ENCODE results near the gene SPSB1.

SPSB1 gene

GRCh38 chr1:9302745-9303524 is 10.2 kb downstream of the SPSB1 start:
- DNase-seq, result no peak

GRCh38 chr1:9303916-9304315 is 11.2 kb downstream of the SPSB1 start:
- DNase-seq, result no peak

- no peak for DNase-seq
Measured at GRCh38 chr1:9305216-9305615, 12.5 kb downstream of the SPSB1 start.

GRCh38 chr1:9306006-9306405 is 13.3 kb downstream of the SPSB1 start:
- DNase-seq, result no peak

- DNase-seq, result no peak
Measured at GRCh38 chr1:9307303-9307702, 14.6 kb downstream of the SPSB1 start.

GRCh38 chr1:9308236-9308785 is 15.6 kb downstream of the SPSB1 start:
- DNase-seq, result no peak

GRCh38 chr1:9309080-9309479 is 16.4 kb downstream of the SPSB1 start:
- DNase-seq, result no peak

- DNase-seq, result no peak
Measured at GRCh38 chr1:9309991-9310390, 17.3 kb downstream of the SPSB1 start.

GRCh38 chr1:9311029-9311428 is 18.3 kb downstream of the SPSB1 start:
- DNase-seq, result no peak

GRCh38 chr1:9311479-9311878 is 18.8 kb downstream of the SPSB1 start:
- DNase-seq, result no peak

- DNase-seq, result no peak
Measured at GRCh38 chr1:9312168-9312720, 19.6 kb downstream of the SPSB1 start.

- DNase-seq, result no peak
Measured at GRCh38 chr1:9313576-9313975, 20.9 kb downstream of the SPSB1 start.

- DNase-seq, result no peak
Measured at GRCh38 chr1:9314111-9314510, 21.4 kb downstream of the SPSB1 start.

GRCh38 chr1:9314711-9315379 is 22.2 kb downstream of the SPSB1 start:
- no peak for DNase-seq

- peak; percentile 91 for DNase-seq
Measured at GRCh38 chr1:9315411-9316079, 22.9 kb downstream of the SPSB1 start.

GRCh38 chr1:9316080-9316444 is 23.4 kb downstream of the SPSB1 start:
- peak; percentile 53 for DNase-seq

GRCh38 chr1:9316512-9316911 is 23.8 kb downstream of the SPSB1 start:
- no peak for DNase-seq

GRCh38 chr1:9317072-9317471 is 24.4 kb downstream of the SPSB1 start:
- no peak for DNase-seq

GRCh38 chr1:9317591-9318417 is 25.1 kb downstream of the SPSB1 start:
- DNase-seq, result peak; percentile 13

GRCh38 chr1:9319208-9319788 is 26.6 kb downstream of the SPSB1 start:
- DNase-seq, result no peak

- no peak for DNase-seq
Measured at GRCh38 chr1:9319789-9320519, 27.3 kb downstream of the SPSB1 start.

Measured in activated CD4-positive, alpha-beta T cell treated with anti-CD3 and anti-CD28 coated beads, Interleukin-2, amount 50 U/mL, for 16 hours (primary cell).